Right lobe of liver (tissue), 6 donors: Measurements from ENCODE around the gene C11orf58. TPM values are rescaled to one million over a fixed set of nuclear protein-coding genes. Genes with fewer than 3 reads are reported as not detected.
A peak's percentile ranks its signal among the peaks of the same experiment; 100 is the strongest.

Source experiments
- ATAC-seq, 4 donors: fragments of 200-7000 bp; cut with Tn5 transposase; one replicate each; pipeline ENCODE4 v1.9.1; 2020; ENCODE audit warnings: mild to moderate bottlenecking in 4 of 4, moderate library complexity in 4 of 4
- DNase-seq, 3 donors: peaks; one replicate each; pipeline ENCODE4 v3.0.0-alpha.2; 2020
- H3K27ac ChIP-seq, 3 donors: fragments of 200-600 bp; one replicate each; pipeline ENCODE4 v1.8.0; 2022
- H3K27me3 ChIP-seq, 2 donors: fragments of 200-600 bp; one replicate each; pipeline ENCODE4 v1.8.0; 2022
- H3K36me3 ChIP-seq, 4 donors: fragments of 200-600 bp; sonication (generic) in 1 of 4; one replicate each; pipeline versions ENCODE4 v1.5.1 to v1.8.0; 2017 to 2022; ENCODE audit warnings: control low read depth in 1 of 4
- H3K4me1 ChIP-seq, 4 donors: fragments of 200-600 bp; sonication (generic) in 1 of 4; one replicate each; pipeline versions ENCODE4 v1.5.1 to v1.8.0; 2017 to 2022; ENCODE audit warnings: control low read depth in 1 of 4
- H3K4me3 ChIP-seq, 3 donors: fragments of 200-600 bp; one replicate each; pipeline ENCODE4 v1.8.0; 2022
- H3K9me3 ChIP-seq, 4 donors: fragments of 200-600 bp; sonication (generic) in 1 of 4; one replicate each; pipeline versions ENCODE4 v1.5.1 to v1.8.0; 2017 to 2022; ENCODE audit warnings: control low read depth in 1 of 4
- POLR2A ChIP-seq: fragments of 450-650 bp; IDR thresholded peaks from one replicate; pipeline ENCODE4 v1.6.1; 2017; ENCODE audit warnings: antibody characterized with exemption, mild to moderate bottlenecking
- WGBS: methylation state at CpG from one replicate; pipeline ENCODE4 v1.1.6; 2018; ENCODE audit warnings: low coverage, low lambda C conversion rate; ENCODE audit not compliant: insufficient coverage; ENCODE audit errors: missing lambda C conversion rate; 5-methylcytosine and 5-hydroxymethylcytosine counted together
- intact Hi-C, 2 donors: fragments of 100-400 bp; cut with DNase I; formaldehyde crosslinking; loops; one replicate each; pipeline versions ENCODE4 v1.11.2 to v1.14.1; 2022
- total RNA-seq, 6 experiments: library from RNA; depleted of rRNA in 2 of 6; stranded (reverse); fragments of >200 nt in 2 of 6; fragmentation: NEBNext Ultra II Directional in 3 of 6; extraction: Animal tissue kit (Norgen Biotek cat#: 25700) in 3 of 6; gene quantifications; one replicate each; pipeline versions ENCODE4 v1.1.0 to v1.2.4, GENCODE V29; 2016 to 2023
- TF ChIP-seq, protein P1 (sequence below), 4 donors: fragments of 200-600 bp in 3 of 4; fragments of 450-650 bp in 1 of 4; IDR thresholded peaks; one replicate each; pipeline versions ENCODE4 v1.5.1 to v1.8.0; 2016 to 2022; ENCODE audit warnings: antibody characterized with exemption in 4 of 4, mild to moderate bottlenecking in 2 of 4
- donor health status: DM: no; HTN: yes; CAD: no.
- donor health status: DM: no; HTN: no; CAD: no.
- donor health status: DM: no; HTN: no; CAD: no.
- donor health status: DM: no; HTN: yes; CAD: no.
- donor health status: DM: no; HTN: yes; CAD: no.

Gene C11orf58
- total RNA-seq, 6 experiments from 2014 or later, result 50.3 to 79.1 (median 56.9) TPM

GRCh38 chr11:16778286-16778685, 39.8 kb downstream of the C11orf58 start:
- no peaks in the 10 kb centered on the region for H3K27me3 ChIP-seq
- H3K36me3 ChIP-seq, result no peaks in the 10 kb centered on the region
- no peak overlapping the region for H3K4me3 ChIP-seq
- 93% methylated on average over 3 of the region's 6 CpGs for whole genome bisulfite sequencing
- TF ChIP-seq, protein P1, sequence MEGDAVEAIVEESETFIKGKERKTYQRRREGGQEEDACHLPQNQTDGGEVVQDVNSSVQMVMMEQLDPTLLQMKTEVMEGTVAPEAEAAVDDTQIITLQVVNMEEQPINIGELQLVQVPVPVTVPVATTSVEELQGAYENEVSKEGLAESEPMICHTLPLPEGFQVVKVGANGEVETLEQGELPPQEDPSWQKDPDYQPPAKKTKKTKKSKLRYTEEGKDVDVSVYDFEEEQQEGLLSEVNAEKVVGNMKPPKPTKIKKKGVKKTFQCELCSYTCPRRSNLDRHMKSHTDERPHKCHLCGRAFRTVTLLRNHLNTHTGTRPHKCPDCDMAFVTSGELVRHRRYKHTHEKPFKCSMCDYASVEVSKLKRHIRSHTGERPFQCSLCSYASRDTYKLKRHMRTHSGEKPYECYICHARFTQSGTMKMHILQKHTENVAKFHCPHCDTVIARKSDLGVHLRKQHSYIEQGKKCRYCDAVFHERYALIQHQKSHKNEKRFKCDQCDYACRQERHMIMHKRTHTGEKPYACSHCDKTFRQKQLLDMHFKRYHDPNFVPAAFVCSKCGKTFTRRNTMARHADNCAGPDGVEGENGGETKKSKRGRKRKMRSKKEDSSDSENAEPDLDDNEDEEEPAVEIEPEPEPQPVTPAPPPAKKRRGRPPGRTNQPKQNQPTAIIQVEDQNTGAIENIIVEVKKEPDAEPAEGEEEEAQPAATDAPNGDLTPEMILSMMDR (IDR thresholded peaks at IDR 0.05), result no peak
- no peak for TF ChIP-seq POLR2A
- ATAC-seq, result no peak
- H3K4me1 ChIP-seq, result peaks cover 0 to 22% (median 9%) of the 10 kb centered on the region in 4 donors
- H3K27ac ChIP-seq, result no peak overlapping the region
- no peaks in the 10 kb centered on the region for H3K9me3 ChIP-seq
- no peak for DNase-seq
- intact Hi-C loops, result no loop called here

DNA sequence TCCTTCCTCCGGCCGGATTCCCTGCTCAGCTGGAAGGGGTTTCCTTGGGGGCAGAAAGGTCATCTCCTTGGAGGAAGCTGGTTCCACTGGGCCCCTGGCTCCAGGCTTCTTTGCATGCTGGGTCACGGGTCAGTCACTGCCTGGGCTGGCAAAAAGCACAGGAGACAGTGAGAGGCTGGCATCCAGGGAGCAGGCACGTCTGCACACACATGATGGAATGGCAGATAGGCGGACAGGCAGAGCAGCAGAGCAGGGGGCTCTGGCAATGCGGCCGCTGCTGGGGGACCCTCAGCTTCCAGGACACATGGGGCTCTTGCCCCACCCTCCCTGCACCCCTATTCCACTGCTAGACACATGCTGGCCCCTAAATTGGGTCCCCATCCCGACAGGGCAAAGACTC, 40.4 kb downstream of the C11orf58 start:
- Histone ChIP-seq H3K27ac (no peak overlapping the region), H3K27me3 (no peaks in the 10 kb centered on the region), H3K36me3 (no peaks in the 10 kb centered on the region), H3K4me3 (no peak overlapping the region), H3K9me3 (no peaks in the 10 kb centered on the region), H3K4me1 (peaks cover 0 to 24% (median 9%) of the 10 kb centered on the region in 4 donors)
- DNase-seq (no peak), ATAC-seq (no peak)
- intact Hi-C loops, result no loop called here
- TF ChIP-seq POLR2A, result no peak
- TF ChIP-seq, protein P1 (IDR thresholded peaks at IDR 0.05), result no peak
- 60% methylated on average over 1 of the region's 8 CpGs for WGBS

DNA sequence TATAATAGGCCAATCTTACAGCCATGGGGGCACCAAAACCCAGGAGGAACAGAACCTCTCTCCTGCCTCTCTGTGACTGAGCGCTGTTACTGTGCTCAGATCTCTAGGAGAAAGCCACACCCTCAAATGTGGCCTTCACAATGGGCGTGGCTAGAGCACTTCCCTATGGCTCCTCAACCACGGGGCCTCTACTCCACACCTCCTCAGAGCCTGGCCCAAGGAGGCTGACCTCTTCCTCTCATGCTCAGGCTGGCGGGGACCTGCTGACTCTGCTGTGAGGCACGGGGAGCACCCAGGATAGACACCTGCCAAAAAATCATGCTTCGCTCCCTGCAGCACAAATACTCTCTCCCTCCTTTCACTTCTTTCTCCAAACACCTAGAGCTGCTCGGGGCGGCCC, 41.0 kb downstream of the C11orf58 start:
- Histone ChIP-seq H3K27ac (no peak overlapping the region), H3K27me3 (no peaks in the 10 kb centered on the region), H3K9me3 (no peaks in the 10 kb centered on the region), H3K4me1 (peaks cover 0 to 24% (median 8%) of the 10 kb centered on the region in 4 donors), H3K36me3 (no peaks in the 10 kb centered on the region), H3K4me3 (no peak overlapping the region)
- DNase-seq, result no peak
- intact Hi-C loops, result no loop called here
- WGBS, result no CpG with 5 or more reads among the region's 8 CpGs
- no peak for TF ChIP-seq POLR2A
- TF ChIP-seq, protein P1 (IDR thresholded peaks at IDR 0.05), result no peak
- ATAC-seq, result peak in 3 of 4 donors; percentile 3 to 36 (median 24)

GRCh38 chr11:16780146-16780545, 41.7 kb downstream of the C11orf58 start:
- WGBS, result no CpG with 5 or more reads among the region's 2 CpGs
- intact Hi-C loops, result no loop called here
- ATAC-seq (no peak), DNase-seq (no peak)
- no peaks in the 10 kb centered on the region for H3K9me3 ChIP-seq
- H3K27ac ChIP-seq, result no peak overlapping the region
- TF ChIP-seq POLR2A, result no peak
- TF ChIP-seq, protein P1 (IDR thresholded peaks at IDR 0.05), result no peak
- H3K4me3 ChIP-seq, result no peak overlapping the region
- no peaks in the 10 kb centered on the region for H3K27me3 ChIP-seq
- H3K36me3 ChIP-seq, result no peaks in the 10 kb centered on the region
- H3K4me1 ChIP-seq, result peaks cover 0 to 17% (median 4%) of the 10 kb centered on the region in 4 donors
